H7 (cell line): ENCODE measurements around the gene RERE. TPM values are rescaled to one million over a fixed set of nuclear protein-coding genes. Genes with fewer than 3 reads are reported as not detected.
A peak's percentile ranks its signal among the peaks of the same experiment; 100 is the strongest.

Experiments used
- DNase-seq: peaks from one replicate; pipeline ENCODE4 v3.0.0; 2012
- H3K27me3 ChIP-seq: 2 replicates; pipeline ENCODE4 v1.6.0; 2011; ENCODE audit warnings: mild to moderate bottlenecking, low read length; ENCODE audit not compliant: control insufficient read depth, insufficient read depth
- H3K36me3 ChIP-seq: replicated peaks from 2 replicates; pipeline ENCODE4 v1.5.1; 2011; ENCODE audit warnings: low read length; ENCODE audit not compliant: control insufficient read depth, insufficient read depth
- H3K4me3 ChIP-seq: 2 replicates; pipeline ENCODE4 v1.5.1; 2011; ENCODE audit warnings: low read depth, mild to moderate bottlenecking, control low read depth, low read length, moderate library complexity; ENCODE audit not compliant: insufficient read depth
- total RNA-seq: library from RNA; depleted of rRNA; stranded (reverse); fragments of >200 nt; shearing (Covaris generic); gene quantifications from 2 replicates; pipeline ENCODE4 v1.2.3, GENCODE V29; 2014

RERE gene
- total RNA-seq, 1 experiment from 2014 or later: 75.8 TPM

DNA sequence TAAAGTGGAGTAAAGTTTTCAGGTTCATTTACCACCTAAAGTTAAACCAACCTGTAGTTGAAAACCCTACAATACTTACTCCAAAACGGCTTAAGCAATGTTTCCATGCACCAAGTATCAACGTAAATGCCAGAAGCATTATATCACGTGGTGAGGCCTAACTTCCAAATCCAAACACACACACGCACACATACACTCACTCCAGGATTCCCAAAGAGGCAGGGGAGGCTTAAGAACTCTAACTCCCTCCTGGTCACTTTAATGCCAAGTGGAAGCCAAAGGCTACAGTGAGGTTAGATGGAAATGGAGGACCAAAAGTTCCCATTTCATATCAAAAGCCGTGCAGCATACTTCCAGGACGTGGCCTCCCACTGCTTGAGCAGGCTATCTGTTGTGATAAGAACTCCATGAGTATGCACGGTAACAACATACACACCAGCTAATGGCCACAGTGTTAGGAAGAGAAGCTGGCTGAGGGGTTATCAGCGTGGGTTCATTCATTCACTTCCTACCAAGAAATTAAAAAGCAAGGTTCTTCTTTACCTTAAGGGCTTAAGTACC is 275.4 kb downstream of the RERE start:
- Histone ChIP-seq H3K4me3 (no peak overlapping the region), H3K27me3 (no peaks in the 10 kb centered on the region)

DNA sequence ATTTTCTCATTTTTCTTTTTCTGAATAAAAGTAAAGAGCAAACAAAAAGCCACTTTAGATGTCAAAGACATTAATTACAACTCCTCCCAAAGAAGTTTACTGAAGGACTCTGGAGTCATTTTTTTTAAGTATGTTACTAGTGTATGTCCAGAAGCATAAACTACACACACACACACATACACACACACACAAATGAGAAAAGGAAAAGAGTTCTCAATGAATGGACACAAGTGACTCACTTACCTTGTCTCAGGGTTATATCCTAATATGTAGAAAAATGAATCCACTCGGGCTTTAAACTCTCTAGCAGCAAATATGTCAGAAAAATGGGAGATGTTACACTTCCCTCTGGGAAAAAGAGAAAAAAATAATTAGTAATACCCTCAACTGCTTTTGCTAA is 276.5 kb downstream of the RERE start:
- Histone ChIP-seq H3K4me3 (no peak overlapping the region), H3K27me3 (no peaks in the 10 kb centered on the region), H3K36me3 (no peaks in the 10 kb centered on the region)
- DNase-seq: no peak

More for the DNA sequence above, 275.4 kb downstream of the RERE start:
- H3K36me3 ChIP-seq: no peaks in the 10 kb centered on the region
- DNase-seq: no peak

DNA sequence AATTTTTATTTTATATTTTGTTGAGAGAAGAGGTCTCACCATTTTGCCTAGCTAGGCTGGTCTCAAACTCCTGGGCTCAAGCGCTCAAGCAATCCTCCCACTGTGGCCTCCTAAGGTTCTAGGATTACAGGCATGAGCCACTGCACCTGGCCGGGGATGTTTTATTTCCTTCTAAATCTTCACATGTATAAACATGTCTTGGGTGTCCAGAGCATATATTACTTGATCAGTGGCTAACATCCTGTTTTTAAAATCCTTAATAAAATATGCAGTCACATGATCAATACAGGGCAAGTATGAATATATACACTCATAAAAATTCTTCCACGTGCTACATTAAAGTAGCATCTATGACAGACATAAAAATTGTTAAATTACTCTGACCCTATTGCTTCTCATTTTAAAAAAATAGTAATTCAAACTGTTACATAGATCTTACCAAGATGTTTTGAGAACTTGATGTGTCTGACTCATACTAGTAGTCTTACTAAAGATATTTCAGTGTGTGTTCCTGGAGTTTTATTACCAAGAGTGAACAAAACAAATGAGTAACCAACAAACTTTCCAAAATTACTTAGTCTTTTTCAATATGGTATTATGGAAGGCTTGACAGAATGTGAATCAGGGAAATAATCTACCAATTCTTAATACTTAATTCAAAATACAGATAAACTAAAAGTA is 277.0 kb downstream of the RERE start:
- Histone ChIP-seq H3K27me3 (no peaks in the 10 kb centered on the region), H3K36me3 (no peaks in the 10 kb centered on the region), H3K4me3 (no peak overlapping the region)
- no peak for DNase-seq

DNA sequence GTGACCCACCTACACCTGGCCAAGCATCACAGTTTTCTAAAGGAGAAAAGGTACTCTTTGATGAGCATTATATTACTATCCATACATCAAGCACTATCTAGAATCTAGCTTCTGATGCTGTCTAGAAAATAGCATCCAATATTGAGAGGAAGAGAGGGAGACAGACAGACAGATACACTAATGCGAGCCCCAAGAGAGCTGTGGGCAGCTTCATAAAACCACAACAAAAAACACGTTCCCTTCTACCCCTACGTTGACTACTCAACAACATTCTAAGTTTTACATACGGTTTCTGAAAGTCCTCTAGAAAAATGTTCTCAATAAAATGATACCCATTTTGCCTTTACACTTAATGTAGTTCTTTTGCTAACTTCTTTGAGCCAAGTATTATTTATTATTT is 277.8 kb downstream of the RERE start:
- Histone ChIP-seq H3K4me3 (no peak overlapping the region), H3K27me3 (no peaks in the 10 kb centered on the region), H3K36me3 (no peaks in the 10 kb centered on the region)
- no peak for DNase-seq

DNA sequence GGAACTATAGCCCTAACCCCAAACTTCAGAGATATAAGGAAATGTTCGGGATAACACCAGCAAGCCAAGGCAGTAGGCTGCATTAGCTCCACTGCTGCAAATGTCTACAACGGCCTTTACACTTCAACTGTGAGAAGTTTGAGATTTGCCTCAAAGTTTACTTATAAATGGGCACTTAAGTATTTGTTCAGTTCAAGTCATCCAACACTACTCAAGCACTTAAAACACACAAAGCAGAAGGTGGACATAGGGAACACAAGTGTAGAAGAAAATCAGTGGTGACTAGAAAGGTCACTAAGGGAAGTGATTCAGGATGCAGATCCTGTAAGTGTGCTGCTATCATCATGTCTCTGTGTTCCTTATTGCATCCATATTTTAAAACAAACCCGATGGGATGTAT is 278.9 kb downstream of the RERE start:
- Histone ChIP-seq H3K27me3 (no peaks in the 10 kb centered on the region), H3K36me3 (no peaks in the 10 kb centered on the region), H3K4me3 (no peak overlapping the region)
- no peak for DNase-seq

DNA sequence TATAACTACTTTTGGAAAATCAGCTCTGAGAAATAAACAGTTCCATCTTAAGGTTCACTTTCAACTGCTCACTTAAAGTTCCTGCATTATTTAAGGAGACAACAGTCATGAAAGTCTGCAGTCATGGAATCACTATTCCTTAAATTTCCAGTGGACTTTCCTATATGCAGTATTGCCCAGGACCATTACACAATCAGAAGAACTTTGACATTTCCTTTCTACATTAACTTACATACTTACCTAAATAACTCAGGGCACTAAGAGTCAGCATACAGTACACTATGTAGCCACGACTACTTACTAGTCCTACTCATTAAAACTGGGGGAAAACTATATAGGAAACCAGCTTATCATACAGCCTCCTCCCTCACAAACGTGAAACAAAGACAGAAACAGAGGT is 279.4 kb downstream of the RERE start:
- no peak for DNase-seq
- no peak overlapping the region for H3K4me3 ChIP-seq
- no peaks in the 10 kb centered on the region for H3K27me3 ChIP-seq
- no peaks in the 10 kb centered on the region for H3K36me3 ChIP-seq

DNA sequence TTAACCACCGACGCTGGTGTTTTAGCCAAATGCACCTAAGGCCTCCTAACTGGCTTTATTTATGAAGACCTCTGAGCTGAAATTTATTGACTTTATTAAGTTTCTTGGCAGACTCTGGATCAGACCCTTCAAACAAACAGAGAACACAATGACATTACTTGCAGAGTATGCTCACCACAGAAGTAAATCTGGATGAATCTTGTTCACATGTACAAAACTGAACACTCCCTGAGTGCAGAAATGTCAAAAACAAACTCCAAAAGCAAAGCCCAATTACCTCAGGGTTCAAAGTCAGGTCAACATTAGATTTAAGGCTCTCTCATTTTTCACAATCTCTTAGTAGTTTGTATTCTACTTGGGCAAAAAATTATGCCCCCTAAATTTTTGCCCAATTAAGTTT is 280.9 kb downstream of the RERE start:
- no peak overlapping the region for H3K4me3 ChIP-seq
- DNase-seq: no peak
- no peaks in the 10 kb centered on the region for H3K27me3 ChIP-seq
- H3K36me3 ChIP-seq: no peaks in the 10 kb centered on the region

DNA sequence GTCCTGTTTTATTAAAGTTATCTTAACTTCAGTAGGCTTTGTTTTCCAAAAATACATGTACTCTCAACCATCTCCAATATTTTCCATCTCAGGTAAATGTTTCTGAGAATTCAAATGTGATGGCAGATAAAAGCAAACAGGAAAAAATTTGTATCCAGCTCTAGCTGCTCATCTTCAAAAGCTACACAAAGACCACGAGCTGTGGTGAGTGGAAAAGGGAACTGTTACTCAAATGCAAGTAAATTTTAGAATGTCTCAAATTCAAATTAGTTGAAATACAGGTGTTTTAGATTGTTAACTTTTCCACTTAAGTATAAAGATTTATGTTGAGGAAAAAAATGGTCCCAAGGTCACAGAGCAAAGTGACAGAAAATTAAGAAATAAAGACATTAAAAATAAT is 283.5 kb downstream of the RERE start:
- no peaks in the 10 kb centered on the region for H3K27me3 ChIP-seq
- no peak for DNase-seq

DNA sequence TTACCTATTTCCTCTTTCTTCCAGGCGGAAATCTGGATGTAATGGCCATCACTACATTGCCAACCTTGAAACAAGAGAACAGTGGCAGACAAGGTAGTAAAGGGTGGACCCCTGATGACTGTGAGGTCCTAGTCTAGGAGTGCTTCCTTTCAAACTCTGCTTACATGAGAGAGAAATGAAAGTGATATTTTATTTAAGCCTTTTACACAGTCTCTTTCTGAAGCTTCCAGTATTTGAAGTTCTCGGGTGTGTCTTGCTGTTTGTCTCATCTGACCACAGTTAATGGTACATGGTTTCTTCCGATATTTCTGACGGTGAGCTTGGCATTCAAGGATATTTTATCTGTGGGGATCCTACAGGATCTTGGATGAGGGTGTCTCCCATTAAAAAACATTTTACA is 284.3 kb downstream of the RERE start:
- H3K27me3 ChIP-seq: no peaks in the 10 kb centered on the region
- no peak overlapping the region for H3K4me3 ChIP-seq
- H3K36me3 ChIP-seq: no peaks in the 10 kb centered on the region
- DNase-seq: no peak

More for the DNA sequence above, 283.5 kb downstream of the RERE start:
- Histone ChIP-seq H3K4me3 (no peak overlapping the region), H3K36me3 (no peaks in the 10 kb centered on the region)

DNA sequence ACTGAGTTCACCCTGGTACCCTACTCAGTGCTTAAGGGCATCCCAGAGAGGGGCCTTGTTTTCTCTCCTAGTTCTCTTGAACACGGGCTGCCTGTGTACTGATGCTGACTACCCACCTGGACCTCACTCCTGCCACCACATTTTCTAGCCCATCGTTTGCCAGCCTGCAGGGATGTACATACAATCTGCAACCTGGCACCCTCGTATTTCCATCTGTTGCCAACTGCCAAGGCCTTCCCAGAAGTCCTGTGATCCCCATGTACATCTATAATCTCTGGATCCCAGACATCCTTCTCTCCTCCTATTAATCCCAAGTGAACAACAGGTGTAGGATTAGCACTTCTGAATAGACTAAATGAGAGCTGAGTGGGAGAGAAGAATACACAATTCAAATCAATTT is 287.5 kb downstream of the RERE start:
- Histone ChIP-seq H3K4me3 (no peak overlapping the region), H3K36me3 (no peaks in the 10 kb centered on the region), H3K27me3 (no peaks in the 10 kb centered on the region)
- no peak for DNase-seq

DNA sequence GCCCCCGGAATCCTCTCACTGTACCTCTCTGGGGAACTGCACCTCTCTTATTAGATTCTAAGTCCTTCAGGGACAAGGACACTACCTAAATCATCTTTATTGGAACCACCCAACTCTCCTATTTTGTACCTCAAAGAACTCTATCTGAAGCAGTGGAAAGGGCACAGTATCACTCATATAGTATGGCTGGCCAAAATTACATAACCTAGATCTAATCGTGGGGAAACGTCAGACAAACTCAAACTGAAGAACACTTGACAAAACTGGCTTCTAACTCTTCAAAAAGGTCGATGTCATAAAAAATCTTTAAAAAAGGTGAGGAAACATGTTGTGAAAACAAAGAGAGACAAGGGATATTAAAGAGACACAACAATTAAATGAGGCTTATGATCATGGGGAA is 289.5 kb downstream of the RERE start:
- no peaks in the 10 kb centered on the region for H3K27me3 ChIP-seq
- no peak overlapping the region for H3K4me3 ChIP-seq
- DNase-seq: no peak
- H3K36me3 ChIP-seq: no peaks in the 10 kb centered on the region

DNA sequence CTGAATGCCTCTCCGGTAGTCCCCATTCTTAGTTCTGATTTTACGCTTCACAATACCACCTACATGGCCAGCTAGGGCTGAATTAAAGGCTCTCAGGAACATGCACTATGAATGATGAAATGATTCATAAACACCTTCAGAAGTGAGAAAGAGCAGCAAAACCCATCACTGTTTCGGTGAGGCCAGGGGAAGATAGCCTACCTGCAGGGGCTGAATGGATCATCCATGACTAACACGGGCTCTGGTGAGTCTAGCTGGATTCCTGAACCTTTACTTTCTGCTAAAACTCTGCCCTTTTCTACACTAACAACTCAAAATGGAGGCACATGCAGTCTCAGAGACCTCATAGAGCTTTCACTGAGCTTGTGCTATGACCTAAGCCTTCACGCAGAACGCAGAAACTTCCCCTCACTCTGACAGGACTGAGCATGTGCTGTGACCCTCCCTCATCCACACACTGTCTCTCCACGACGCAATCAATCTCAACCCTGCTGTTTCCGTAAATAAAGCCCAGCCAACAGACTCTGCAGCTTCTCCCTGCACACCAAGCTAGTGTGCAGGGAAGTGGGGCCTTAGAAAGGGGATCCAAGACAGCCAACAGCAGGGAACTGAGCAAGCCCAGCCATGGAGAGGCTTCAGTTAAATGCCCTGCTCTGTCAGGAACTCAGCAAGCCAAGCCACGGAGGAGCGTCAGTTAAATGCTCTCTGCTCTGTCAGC is 291.7 kb downstream of the RERE start:
- no peak overlapping the region for H3K4me3 ChIP-seq
- no peaks in the 10 kb centered on the region for H3K36me3 ChIP-seq
- DNase-seq: peak; percentile 33
- H3K27me3 ChIP-seq: no peaks in the 10 kb centered on the region

DNA sequence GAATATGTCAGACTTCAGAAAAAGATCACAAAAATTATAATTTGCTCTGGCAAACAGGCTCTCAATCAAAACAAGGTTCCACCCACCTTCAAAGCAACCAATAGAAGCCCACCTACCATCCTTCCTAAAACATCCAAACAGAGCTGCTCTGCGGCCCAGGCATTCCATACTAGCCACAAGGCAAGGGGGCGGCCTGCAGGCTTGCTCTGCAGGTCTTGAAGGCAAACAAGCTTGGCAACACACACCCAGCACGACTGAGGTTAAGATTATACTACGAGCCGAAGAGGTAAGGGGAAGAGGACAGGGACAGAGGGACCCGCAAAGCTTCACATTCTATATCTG is 292.3 kb downstream of the RERE start:
- peak; percentile 37 for DNase-seq
- H3K36me3 ChIP-seq: no peaks in the 10 kb centered on the region
- H3K27me3 ChIP-seq: no peaks in the 10 kb centered on the region
- no peak overlapping the region for H3K4me3 ChIP-seq

DNA sequence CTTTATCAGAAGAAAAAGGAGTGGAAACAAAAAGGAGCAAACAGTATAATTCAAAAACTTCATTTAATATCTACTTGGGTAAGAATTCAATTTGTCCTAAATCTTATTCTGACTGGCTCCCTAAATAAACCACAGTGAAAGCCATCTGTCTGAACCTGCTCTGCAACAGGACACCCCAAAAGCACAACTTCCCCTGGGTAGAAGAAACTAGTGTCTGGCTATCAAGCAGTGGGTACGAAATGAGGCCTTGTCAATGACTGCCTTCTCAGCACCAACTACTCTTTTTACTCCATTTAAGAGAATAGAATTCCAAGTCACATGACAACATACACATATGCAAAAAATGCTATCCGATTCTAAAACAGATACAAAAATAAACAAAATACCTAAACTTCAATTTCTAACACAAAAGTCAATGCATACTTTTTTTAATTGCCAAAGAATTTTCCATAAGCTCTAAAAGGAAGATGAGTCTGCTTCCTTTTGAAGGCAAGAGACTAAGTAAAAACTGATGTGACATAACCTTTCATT is 292.7 kb downstream of the RERE start:
- no peaks in the 10 kb centered on the region for H3K36me3 ChIP-seq
- H3K4me3 ChIP-seq: no peak overlapping the region
- no peak for DNase-seq
- no peaks in the 10 kb centered on the region for H3K27me3 ChIP-seq

DNA sequence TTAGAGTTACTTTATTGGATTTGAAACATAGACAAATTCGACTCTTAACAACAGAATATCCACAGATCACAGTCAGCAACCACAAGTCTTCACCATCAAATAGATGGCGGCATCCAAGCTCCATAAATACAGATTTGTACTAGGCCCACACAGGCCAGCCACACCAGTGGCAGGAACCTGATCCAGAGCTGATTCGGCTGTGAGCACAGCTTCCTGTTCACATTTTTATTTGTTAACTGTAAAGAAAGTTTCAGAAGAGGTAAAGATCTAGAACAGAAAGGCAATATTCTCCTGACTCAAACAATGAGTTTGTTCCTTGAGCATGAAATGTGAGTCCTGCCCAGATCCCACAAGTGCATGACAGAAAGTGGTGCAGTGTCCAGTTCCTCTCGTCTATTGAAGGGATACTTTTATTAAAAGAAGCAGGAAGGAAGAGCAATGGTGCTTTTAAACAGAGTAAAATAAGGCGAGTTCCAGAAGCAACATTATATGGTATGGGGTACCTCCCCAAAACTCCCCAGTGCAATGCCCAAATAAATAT is 293.7 kb downstream of the RERE start:
- Histone ChIP-seq H3K27me3 (no peaks in the 10 kb centered on the region), H3K36me3 (no peaks in the 10 kb centered on the region), H3K4me3 (no peak overlapping the region)
- no peak for DNase-seq
